GM19025 (cell line): ENCODE results near the gene GPR152.

Experiments used
- ATAC-seq: cut with Tn5 transposase; IDR thresholded peaks from one replicate; pipeline ENCODE4 v1.9.1; 2021; ENCODE audit warnings: mild to moderate bottlenecking, low read depth, moderate library complexity; ENCODE audit not compliant: unreplicated experiment

The GPR152 gene

GRCh38 chr11:67401495-67402191 lies 50.9 kb downstream of the GPR152 start, which contains the start of gene PPP1CA:
Gene PPP1CA, minus strand, starts transcription at chr11:67401858. Its CDS starts 76 bp downstream, at chr11:67401782.
- peak; percentile 68 for ATAC-seq
